ENCODE measurements around the gene TBCEL. TPM values are rescaled to one million over a fixed set of nuclear protein-coding genes. Genes with fewer than 3 reads are reported as not detected.
"Not testable (repeated sequence)": the region's sequence is repeated elsewhere in the genome, so short reads cannot be mapped to it uniquely, and the experiment has no call there.

TBCEL gene
- polyA plus RNA-seq, 3 donors = 3.2 to 16.9 (median 5.2) TPM

- no peak overlapping the region for H3K27ac ChIP-seq (ENCODE audit: low read depth, low read length)
- WGBS, 3 donors = 68 to 91% (median 72%) methylated on average over 1 of the region's 1 CpG
These were observed 5.2 kb upstream of the TBCEL start for GRCh38 chr11:121018746-121019145.

- WGBS, 3 donors = 93 to 95% (median 95%) methylated on average over 30 to 36 of the region's 36 CpGs
These were observed 2.2 kb upstream of the TBCEL start for GRCh38 chr11:121021718-121022117.

GRCh38 chr11:121024989-121025388 lies 1.1 kb downstream of the TBCEL start:
- H3K27ac ChIP-seq (ENCODE audit: low read depth, low read length) = no peak overlapping the region
- WGBS, 3 donors = 45 to 66% (median 62%) methylated on average over 3 of the region's 3 CpGs

More at GRCh38 chr11:121021718-121022117, 2.2 kb upstream of the TBCEL start:
- not testable (repeated sequence) for H3K27ac ChIP-seq (ENCODE audit: low read depth, low read length)

- H3K27ac ChIP-seq (ENCODE audit: low read depth, low read length) = no peak overlapping the region
- 11 to 56% (median 51%) methylated on average over 2 of the region's 2 CpGs for WGBS, 3 donors
These were observed 5.3 kb downstream of the TBCEL start for GRCh38 chr11:121029153-121029552.

- H3K27ac ChIP-seq (ENCODE audit: low read depth, low read length) = no peak overlapping the region
- 45 to 70% (median 52%) methylated on average over 3 of the region's 3 CpGs for WGBS, 3 donors
These were observed 6.0 kb downstream of the TBCEL start for GRCh38 chr11:121029813-121030445.

GRCh38 chr11:121031167-121031566 lies 7.3 kb downstream of the TBCEL start:
- H3K27ac ChIP-seq (ENCODE audit: low read depth, low read length) = no peak overlapping the region
- WGBS, 3 donors = 93 to 96% (median 93%) methylated on average over 2 of the region's 2 CpGs

GRCh38 chr11:121031648-121032047 lies 7.7 kb downstream of the TBCEL start:
- not testable (repeated sequence) for H3K27ac ChIP-seq (ENCODE audit: low read depth, low read length)
- 95 to 97% (median 96%) methylated on average over 4 of the region's 4 CpGs for WGBS, 3 donors

- H3K27ac ChIP-seq (ENCODE audit: low read depth, low read length) = no peak overlapping the region
- WGBS, 3 donors = 75 to 89% (median 76%) methylated on average over 3 of the region's 3 CpGs
These were observed 8.6 kb downstream of the TBCEL start for GRCh38 chr11:121032546-121032945.

GRCh38 chr11:121033635-121034034 lies 9.7 kb downstream of the TBCEL start:
- WGBS, 3 donors = 66 to 94% (median 94%) methylated on average over 4 of the region's 4 CpGs
- no peak overlapping the region for H3K27ac ChIP-seq (ENCODE audit: low read depth, low read length)

- no peak overlapping the region for H3K27ac ChIP-seq (ENCODE audit: low read depth, low read length)
- WGBS, 3 donors = 55 to 69% (median 69%) methylated on average over 4 of the region's 4 CpGs
These were observed 11.4 kb downstream of the TBCEL start for GRCh38 chr11:121035169-121035755.

- 55 to 81% (median 69%) methylated on average over 3 of the region's 3 CpGs for WGBS, 3 donors
- no peak overlapping the region for H3K27ac ChIP-seq (ENCODE audit: low read depth, low read length)
These were observed 11.9 kb downstream of the TBCEL start for GRCh38 chr11:121035780-121036179.

- 68 to 91% (median 86%) methylated on average over 1 of the region's 1 CpG for WGBS, 3 donors
- no peak overlapping the region for H3K27ac ChIP-seq (ENCODE audit: low read depth, low read length)
These were observed 13.1 kb downstream of the TBCEL start for GRCh38 chr11:121037016-121037415.

GRCh38 chr11:121038648-121039409 lies 14.9 kb downstream of the TBCEL start:
- H3K27ac ChIP-seq (ENCODE audit: low read depth, low read length) = no peak overlapping the region
- WGBS, 3 donors = 79 to 94% (median 93%) methylated on average over 5 of the region's 5 CpGs

GRCh38 chr11:121039971-121040613 lies 16.2 kb downstream of the TBCEL start:
- H3K27ac ChIP-seq (ENCODE audit: low read depth, low read length) = no peak overlapping the region
- WGBS, 3 donors = 87 to 100% (median 100%) methylated on average over 1 of the region's 1 CpG

GRCh38 chr11:121040614-121041002 lies 16.7 kb downstream of the TBCEL start:
- H3K27ac ChIP-seq (ENCODE audit: low read depth, low read length) = no peak overlapping the region
- WGBS, 3 donors = 97 to 98% (median 97%) methylated on average over 3 of the region's 3 CpGs

- 92 to 94% (median 94%) methylated on average over 5 of the region's 5 CpGs for WGBS, 3 donors
- H3K27ac ChIP-seq (ENCODE audit: low read depth, low read length) = no peak overlapping the region
These were observed 17.2 kb downstream of the TBCEL start for GRCh38 chr11:121041072-121041471.

- 97 to 100% (median 97%) methylated on average over 1 of the region's 1 CpG for WGBS, 3 donors
- H3K27ac ChIP-seq (ENCODE audit: low read depth, low read length) = no peak overlapping the region
These were observed 18.4 kb downstream of the TBCEL start for GRCh38 chr11:121042296-121042695.

GRCh38 chr11:121047926-121048325 lies 24.0 kb downstream of the TBCEL start:
- H3K27ac ChIP-seq (ENCODE audit: low read depth, low read length) = no peak overlapping the region

More at GRCh38 chr11:121047926-121048325, 24.0 kb downstream of the TBCEL start:
- WGBS, 3 donors = 88 to 100% (median 96%) methylated on average over 1 of the region's 1 CpG

All from adipose tissue (tissue), 3 donors.